GM20000 (cell line): ENCODE data around the gene FKTN.

Experiments
- DNase-seq: peaks from one replicate; pipeline ENCODE4 v3.0.0; 2012; ENCODE audit warnings: low spot score
- TF ChIP-seq, protein P1 (sequence below): IDR thresholded peaks from 2 replicates; pipeline ENCODE4 v1.5.1; 2012; ENCODE audit warnings: mild to moderate bottlenecking, control low read depth; ENCODE audit errors: extremely low read depth, missing control alignments

The FKTN gene

DNA sequence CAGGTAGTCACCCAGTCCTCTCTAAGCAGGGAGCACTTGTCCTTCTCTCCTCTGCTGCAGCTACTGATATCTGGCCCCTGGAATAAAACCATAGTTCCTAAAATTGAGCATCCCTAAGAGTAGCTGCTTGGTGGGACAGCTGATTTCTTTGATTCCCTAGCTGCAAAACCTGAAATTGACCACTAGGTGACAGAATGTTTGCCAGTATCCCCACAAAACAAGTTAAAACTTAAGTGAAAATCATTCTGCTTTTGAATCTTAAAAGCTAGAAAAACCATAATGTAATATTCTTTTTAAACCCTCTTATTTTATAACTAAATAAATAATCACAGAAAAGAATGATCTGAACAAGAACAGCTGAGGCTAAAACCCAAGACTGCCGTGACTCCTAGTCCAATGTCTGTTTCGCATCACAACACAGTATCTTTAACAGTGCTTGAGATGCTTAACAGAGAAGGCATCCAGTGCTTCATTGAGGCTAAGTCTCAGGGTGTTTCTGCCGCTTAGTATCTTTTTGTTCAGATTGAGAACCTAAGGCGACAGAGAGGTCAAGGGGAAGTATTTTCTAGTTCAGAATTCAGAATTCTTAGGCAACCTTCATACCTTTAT is 80.0 kb downstream of the FKTN start:
- TF ChIP-seq, protein P1, sequence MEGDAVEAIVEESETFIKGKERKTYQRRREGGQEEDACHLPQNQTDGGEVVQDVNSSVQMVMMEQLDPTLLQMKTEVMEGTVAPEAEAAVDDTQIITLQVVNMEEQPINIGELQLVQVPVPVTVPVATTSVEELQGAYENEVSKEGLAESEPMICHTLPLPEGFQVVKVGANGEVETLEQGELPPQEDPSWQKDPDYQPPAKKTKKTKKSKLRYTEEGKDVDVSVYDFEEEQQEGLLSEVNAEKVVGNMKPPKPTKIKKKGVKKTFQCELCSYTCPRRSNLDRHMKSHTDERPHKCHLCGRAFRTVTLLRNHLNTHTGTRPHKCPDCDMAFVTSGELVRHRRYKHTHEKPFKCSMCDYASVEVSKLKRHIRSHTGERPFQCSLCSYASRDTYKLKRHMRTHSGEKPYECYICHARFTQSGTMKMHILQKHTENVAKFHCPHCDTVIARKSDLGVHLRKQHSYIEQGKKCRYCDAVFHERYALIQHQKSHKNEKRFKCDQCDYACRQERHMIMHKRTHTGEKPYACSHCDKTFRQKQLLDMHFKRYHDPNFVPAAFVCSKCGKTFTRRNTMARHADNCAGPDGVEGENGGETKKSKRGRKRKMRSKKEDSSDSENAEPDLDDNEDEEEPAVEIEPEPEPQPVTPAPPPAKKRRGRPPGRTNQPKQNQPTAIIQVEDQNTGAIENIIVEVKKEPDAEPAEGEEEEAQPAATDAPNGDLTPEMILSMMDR: peak; percentile 23
- DNase-seq: no peak

DNA sequence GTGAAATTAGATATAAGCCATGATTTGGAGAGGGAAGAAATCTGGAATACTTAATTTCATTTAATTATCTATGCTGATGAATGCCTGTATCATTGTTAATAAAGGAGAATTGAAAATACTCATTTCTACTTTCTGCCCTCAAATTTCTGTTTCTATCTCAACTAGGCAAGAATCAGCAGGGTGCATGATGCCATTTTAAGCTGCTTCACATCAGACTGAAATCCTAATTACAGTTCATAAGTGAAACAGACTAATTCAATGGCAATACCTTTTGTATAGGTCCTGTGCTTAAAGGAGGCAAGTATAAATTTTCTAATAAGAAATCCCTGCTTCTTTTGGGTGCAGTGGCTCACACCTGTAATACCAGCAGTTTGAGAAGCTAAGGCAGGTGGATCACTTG is 82.0 kb downstream of the FKTN start:
- no peak for DNase-seq
- TF ChIP-seq, protein P1: no peak

DNA sequence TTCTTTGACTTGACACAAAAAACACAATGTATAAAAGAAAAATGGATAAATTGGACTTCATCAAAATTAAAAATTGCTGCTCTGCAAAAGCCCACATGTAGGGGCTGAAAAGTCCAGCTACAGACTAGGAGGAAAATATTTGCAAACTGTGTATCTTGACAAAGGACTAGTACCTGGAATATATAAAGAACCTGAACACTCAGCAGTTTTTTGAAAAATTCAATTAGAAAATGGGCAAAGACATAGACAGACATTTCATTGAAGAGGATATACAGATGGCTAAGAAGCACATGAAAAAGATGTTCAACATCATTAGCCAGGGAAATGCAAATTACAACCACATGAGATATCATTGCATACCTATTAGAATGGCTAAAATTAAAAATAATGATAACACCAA is 85.9 kb downstream of the FKTN start:
- TF ChIP-seq, protein P1: no peak
- DNase-seq: no peak

DNA sequence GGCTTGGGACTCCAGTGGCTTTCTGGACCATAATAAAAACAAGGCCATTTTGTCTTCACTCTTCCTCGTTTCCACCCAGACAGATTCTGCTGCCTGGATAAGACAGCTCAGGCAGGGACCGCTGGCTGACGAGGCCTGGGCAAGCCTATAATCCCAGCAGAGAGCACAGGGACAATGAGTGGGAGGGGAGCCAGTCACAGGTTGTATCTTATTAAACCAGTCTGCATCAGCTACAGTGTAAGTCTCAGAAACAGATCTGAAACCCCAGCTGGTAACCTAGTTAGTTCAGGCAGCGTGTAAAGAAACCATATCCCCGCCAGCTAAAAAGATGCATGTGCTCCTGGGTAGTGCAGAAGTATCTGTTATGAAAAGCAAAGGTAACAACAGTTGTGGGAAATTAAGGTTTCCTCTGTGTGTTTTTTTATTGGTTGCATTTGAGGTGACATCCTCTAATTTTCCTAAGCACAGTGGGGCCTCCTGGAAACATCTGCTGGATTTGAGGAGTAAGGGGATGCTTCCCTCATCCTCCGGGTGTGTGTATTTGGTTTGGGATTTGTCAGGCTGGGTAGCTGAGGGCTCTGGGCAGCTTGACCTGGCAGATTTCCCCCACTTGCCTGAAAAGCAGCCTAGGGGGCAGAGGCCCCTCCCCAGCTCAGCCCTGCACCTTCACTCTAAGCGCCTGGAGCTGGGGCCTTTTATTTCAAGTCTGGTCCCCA is 89.1 kb downstream of the FKTN start:
- TF ChIP-seq, protein P1: no peak
- DNase-seq: no peak

DNA sequence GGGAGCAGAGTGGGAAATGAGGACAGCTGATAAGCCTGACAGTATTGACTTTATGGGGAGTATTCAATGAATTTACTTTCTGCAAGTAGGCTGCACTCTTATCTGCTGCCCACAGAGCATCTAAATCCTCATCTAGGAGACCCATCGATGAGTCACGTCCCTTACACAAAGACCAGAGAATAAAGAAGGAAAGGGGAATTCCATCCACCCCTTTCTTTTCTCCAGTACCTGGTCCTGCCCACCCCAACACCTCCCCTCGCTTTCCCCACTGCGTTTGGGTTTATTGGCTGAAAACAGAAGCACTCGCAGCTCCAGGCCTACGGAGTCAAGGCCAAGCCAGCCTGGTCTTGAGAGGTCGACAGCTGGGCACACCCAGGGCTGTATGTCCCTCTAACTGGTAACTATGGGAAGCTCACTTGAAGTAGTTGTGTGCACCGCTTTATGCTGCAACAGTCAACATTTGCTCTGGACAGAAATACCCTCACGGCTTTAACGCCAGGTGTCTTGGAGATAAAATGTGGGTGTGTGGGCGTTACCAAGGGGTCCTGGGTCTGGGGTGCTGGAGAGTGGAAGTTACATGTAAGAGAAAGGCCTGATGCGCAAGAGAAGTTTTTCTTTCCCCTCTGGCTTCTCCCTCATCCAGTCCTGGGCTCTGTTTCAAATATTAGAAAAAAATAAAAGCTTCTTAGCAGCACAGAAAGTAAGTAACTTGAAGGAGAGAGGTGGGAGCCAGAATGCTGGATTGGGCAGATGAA is 89.8 kb downstream of the FKTN start:
- TF ChIP-seq, protein P1: no peak
- no peak for DNase-seq

DNA sequence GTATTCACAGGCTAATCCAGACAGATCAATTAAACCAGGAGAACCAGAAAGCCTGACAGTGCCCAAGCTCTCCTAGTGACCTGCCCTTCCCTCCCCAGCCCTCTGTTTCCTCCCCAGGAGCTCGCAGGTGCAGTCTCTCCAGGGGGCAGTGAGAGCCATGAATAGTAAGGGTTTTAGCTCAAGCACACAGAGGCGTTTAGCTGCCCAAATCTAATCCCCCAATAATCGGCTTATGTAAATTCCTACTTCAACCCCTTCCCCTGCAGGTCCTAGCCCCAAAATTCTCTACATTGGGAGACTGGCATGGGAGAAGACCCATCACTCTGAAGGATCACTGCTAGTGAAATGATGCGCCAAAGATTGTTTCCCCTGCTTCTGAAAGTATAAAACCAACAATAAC is 93.9 kb downstream of the FKTN start:
- TF ChIP-seq, protein P1: no peak
- no peak for DNase-seq
